Body of pancreas (tissue), 4 donors: ENCODE data around the gene ARAP1.

Source experiments
- CTCF ChIP-seq, 7 experiments: fragments of 450-650 bp in 4 of 7; fragments of 200-600 bp in 3 of 7; sonication (generic) in 3 of 7; IDR thresholded peaks; one replicate each; pipeline ENCODE4 v1.5.1; 2016 to 2019; ENCODE audit warnings: antibody characterized with exemption in 7 of 7
- POLR2A ChIP-seq, 3 donors: fragments of 450-650 bp; IDR thresholded peaks; one replicate each; pipeline ENCODE4 v1.6.1; 2016; ENCODE audit warnings: antibody characterized with exemption in 3 of 3, mild to moderate bottlenecking in 2 of 3

GRCh38 chr11:72721276-72721675 is 30.9 kb downstream of the ARAP1 start:
- TF ChIP-seq CTCF (IDR thresholded peaks at IDR 0.05) (no peak), POLR2A (IDR thresholded peaks at IDR 0.05) (no peak)
